ENCODE data around the gene MYBPC3.

MYBPC3 gene

DNA sequence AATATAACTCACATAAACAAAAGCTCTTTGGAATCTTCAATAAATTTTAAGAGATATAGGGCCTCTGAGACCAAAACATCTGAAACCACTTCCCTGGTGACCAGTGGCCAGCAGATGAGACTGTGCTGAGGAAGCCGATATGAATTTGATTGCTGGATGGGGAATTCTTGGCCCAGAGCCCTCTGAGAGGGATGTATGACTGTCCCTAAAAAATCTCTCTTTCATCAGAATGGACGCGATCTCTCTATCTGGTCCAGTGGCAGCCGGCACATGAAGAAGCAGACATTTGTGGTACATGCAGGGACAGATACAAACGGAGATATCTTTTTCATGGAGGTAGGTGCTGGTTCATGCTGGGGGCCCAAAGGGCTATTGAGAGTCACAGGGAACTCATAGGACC lies 37.5 kb downstream of the MYBPC3 start:
- DNase-seq = no peak

GRCh38 chr11:47308050-47308823 lies 44.3 kb downstream of the MYBPC3 start:
- no peak for DNase-seq

- DNase-seq = no peak
Measured at GRCh38 chr11:47306484-47306844, 46.0 kb downstream of the MYBPC3 start.

GRCh38 chr11:47305734-47306483 lies 46.6 kb downstream of the MYBPC3 start:
- DNase-seq = no peak

DNA sequence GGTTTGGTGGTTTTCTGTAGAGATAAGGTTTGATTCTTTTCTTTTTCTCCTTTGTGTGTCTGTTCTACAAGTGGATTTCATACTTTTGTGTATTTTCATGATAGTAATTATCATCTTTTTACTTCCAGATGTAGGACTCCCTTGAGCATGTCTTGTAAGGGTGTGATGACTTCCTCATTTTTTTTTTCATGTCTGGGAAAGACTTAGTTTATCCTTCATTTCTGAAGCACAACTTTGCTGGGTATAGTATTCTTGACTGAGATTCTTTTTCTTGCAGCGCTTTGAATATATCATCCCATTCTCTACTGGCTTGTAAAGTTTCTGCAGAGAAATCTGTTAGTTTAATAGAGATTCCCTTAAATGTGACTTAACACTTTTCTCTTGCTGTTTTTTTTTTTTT lies 49.6 kb downstream of the MYBPC3 start:
- no peak for DNase-seq

DNA sequence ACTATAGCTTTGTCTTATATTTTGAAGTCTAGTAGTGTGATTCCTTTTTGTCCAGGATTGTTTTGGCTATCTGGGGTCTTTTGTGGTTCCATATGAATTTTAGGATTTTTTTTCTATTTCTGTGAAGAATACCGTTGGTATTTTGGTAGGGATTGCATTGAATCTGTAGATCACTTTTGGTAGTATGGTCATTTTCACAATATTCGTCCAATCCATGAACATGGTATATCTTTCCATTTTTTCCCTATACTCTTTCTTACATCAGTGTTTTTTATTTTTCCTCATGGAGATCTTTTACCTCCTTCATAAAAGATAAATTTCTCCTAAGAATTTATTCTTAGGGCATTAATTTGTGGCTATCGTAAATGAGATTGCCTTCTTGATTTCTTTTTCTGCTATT lies 53.4 kb downstream of the MYBPC3 start:
- no peak for DNase-seq

GRCh38 chr11:47296045-47296444 lies 56.5 kb downstream of the MYBPC3 start:
- no peak for DNase-seq

DNA sequence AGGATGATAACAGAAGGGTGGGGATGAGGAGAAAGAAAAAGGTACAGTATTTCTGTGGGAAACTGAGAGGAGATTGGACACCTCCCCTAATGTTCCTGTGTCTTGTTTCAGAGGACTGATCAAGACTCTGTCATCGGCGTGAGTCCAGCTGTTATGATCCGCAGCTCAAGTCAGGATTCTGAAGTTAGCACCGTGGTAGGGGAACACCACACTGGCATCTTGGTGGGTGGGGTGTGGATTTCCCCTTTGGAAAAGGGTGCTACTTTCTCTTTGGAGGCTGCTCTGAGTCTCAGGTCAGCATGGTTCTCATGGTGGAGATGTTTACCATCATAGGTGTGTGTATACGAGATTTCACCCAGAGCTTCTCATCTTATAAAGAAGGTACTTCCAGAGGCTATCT lies 57.1 kb downstream of the MYBPC3 start:
- no peak for DNase-seq

DNA sequence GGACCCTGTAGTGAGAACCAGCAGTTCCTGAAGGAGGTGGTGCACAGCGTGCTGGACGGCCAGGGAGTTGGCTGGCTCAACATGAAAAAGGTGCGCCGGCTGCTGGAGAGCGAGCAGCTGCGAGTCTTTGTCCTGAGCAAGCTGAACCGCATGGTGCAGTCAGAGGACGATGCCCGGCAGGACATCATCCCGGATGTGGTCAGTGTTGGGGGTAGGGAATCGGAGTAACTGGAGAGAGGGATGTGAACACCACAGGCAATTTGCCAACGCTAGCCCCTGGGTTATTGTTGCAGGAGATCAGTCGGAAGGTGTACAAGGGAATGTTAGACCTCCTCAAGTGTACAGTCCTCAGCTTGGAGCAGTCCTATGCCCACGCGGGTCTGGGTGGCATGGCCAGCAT lies 62.6 kb downstream of the MYBPC3 start:
- DNase-seq = no peak

DNA sequence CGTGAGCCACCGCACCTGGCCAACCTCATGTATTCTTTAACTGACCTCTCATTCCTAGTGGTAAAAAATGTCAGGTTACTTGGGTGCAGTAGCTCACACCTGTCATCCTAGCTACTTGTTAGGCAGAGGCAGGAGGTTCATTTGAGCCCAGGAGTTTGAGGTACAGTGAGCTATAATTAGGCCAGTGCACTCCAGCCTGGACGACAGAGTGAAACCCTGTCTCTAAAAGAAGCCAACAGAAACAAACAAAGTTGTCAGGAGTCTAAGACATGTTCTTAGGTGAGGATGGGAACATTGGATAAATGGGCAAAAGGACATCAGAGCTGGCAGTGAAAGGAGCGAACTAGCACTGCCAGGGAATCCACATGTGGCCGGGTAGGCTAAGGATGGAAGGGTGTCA lies 64.4 kb downstream of the MYBPC3 start:
- DNase-seq = no peak

DNA sequence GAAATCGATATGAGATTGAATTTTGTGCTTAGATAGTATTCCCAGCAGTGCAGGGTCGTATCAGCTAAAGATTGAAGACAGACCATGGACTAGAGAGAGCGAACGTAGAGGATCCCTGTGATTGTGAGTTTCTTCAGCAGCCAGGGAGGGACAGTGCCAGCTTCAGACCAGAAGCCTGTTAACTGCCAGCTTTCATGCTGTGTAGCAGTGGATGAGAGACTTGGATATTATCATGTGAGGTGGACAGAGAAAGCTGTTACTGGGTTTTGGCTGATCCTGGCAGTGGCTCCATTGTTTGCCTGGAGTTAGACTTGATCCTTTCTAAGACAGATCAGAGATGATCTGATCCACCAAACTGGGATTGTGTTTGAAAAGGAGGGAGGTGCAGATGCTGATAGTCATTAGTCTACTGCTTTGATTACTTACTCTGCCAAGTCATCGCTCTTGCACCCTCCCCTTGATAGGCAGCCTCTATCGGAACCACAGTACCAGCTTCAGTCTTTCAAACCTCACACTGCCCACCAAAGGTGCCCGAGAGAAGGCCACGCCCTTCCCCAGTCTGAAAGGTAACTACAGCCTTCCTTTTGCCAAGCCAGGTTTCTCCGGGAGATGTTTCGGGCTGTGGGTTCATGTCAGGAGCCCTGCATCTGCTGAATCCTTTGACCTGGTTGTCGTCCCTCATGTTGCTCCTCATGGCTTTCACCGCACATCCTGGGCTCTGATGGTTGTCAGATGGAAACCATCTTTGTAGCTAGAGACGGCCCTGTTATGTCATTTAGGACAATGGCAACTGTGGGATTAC lies 66.3 kb downstream of the MYBPC3 start:
- DNase-seq = no peak

- DNase-seq = no peak
Measured at GRCh38 chr11:47284151-47284550, 68.4 kb downstream of the MYBPC3 start.

GRCh38 chr11:47282462-47282861 lies 70.0 kb downstream of the MYBPC3 start:
- DNase-seq = no peak
